ENCODE data around the gene SIGLECL1.

GRCh38 chr19:51227966-51228365, 22.9 kb upstream of the SIGLECL1 start:
- TF ChIP-seq SUZ12 (IDR thresholded peaks at IDR 0.05; ENCODE audit: extremely low read depth, insufficient read depth, insufficient read length) = no peak
- no peak for TF ChIP-seq ZNF274 (IDR thresholded peaks at IDR 0.05; ENCODE audit: low read depth, low read length)

All from NT2/D1 (cell line).